Stimulated activated effector memory CD8-positive, alpha-beta T cell treated with anti-CD3 and anti-CD28 coated beads, Interleukin-12 subunit alpha, Interleukin-12 subunit beta, amount 100 ng/mL, for 72 hours (primary cell): ENCODE results near the gene DNAJB13.

Experiments used
- ATAC-seq: fragments of 150-1000 bp; cut with Tn5 transposase; 2 replicates; pipeline ENCODE4 v1.10.0; 2021
- DNase-seq, 2 donors: peaks; one replicate each; pipeline ENCODE4 v3.0.0; 2021 to 2022; ENCODE audit warnings: low spot score in 2 of 2
- H3K27ac Mint-ChIP-seq: one replicate; pipeline ENCODE4 v1.8.0; 2022; ENCODE audit warnings: mild to moderate bottlenecking, mixed read lengths
- H3K36me3 Mint-ChIP-seq: one replicate; pipeline ENCODE4 v1.8.0; 2022; ENCODE audit warnings: mild to moderate bottlenecking, mixed read lengths
- H3K4me1 Mint-ChIP-seq: one replicate; pipeline ENCODE4 v1.8.0; 2022; ENCODE audit warnings: mixed read lengths
- H3K4me3 Mint-ChIP-seq: one replicate; pipeline ENCODE4 v1.8.0; 2022; ENCODE audit warnings: mild to moderate bottlenecking, mixed read lengths
- H3K9me3 Mint-ChIP-seq: one replicate; pipeline ENCODE4 v1.8.0; 2022; ENCODE audit warnings: mixed read lengths

The DNAJB13 gene

GRCh38 chr11:73997120-73997770 is 46.4 kb downstream of the DNAJB13 start:
- no peak for DNase-seq
- no peaks in the 10 kb centered on the region for H3K9me3 Mint-ChIP-seq
- peaks cover 68% of the 10 kb centered on the region for H3K4me1 Mint-ChIP-seq
- H3K27ac Mint-ChIP-seq = peak overlapping the region; percentile 99
- H3K4me3 Mint-ChIP-seq = peak overlapping the region; percentile 8
- H3K36me3 Mint-ChIP-seq = peaks cover 13% of the 10 kb centered on the region
- ATAC-seq = no peak

- H3K4me1 Mint-ChIP-seq = peaks cover 72% of the 10 kb centered on the region
- ATAC-seq = no peak
Measured at GRCh38 chr11:73998846-73999575, 48.2 kb downstream of the DNAJB13 start.

DNA sequence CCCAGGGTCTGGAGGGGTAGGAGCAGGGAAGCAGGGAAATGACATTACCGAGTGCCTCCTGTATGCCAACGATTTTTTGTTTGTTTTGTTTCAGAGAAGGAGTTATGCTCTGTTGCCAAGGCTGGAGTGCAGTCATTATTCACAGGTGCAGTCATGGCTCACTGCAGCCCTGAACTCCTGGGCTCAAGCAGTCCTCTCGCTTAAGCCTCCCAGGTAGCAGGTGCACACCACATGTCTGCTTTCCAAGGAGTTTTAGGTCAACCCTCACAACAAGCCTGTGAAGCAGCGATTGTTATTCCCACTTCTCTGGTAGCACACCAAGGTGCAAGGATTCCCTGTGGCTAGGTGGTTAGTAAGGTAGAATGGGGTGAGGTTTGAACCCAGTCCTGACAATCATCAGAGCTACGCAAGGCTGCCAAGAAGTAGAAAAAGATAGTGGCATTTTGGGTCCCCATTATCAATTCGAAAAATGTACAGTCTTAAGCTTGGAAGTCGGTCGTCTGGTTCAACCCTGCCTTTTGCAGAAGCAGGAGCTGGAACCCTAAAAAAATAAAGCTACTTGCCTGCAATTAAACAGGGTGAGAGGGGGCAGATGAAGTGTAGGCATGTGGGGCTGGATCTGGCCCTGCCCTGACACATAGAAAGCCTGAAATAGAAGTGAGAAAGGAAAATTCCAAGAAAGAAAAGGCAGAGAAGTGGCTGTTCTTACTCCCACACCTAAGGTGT is 48.9 kb downstream of the DNAJB13 start:
- peak overlapping the region; percentile 32 for H3K4me3 Mint-ChIP-seq
- peak overlapping the region; percentile 85 for H3K27ac Mint-ChIP-seq
- H3K36me3 Mint-ChIP-seq = peaks cover 13% of the 10 kb centered on the region
- H3K9me3 Mint-ChIP-seq = no peaks in the 10 kb centered on the region
- DNase-seq (no peak), ATAC-seq (no peak)
- H3K4me1 Mint-ChIP-seq = peaks cover 77% of the 10 kb centered on the region

More at GRCh38 chr11:73998846-73999575, 48.2 kb downstream of the DNAJB13 start:
- DNase-seq = no peak
- H3K27ac Mint-ChIP-seq = peak overlapping the region; percentile 99
- H3K36me3 Mint-ChIP-seq = peaks cover 13% of the 10 kb centered on the region
- H3K4me3 Mint-ChIP-seq = peak overlapping the region; percentile 32
- no peaks in the 10 kb centered on the region for H3K9me3 Mint-ChIP-seq

DNA sequence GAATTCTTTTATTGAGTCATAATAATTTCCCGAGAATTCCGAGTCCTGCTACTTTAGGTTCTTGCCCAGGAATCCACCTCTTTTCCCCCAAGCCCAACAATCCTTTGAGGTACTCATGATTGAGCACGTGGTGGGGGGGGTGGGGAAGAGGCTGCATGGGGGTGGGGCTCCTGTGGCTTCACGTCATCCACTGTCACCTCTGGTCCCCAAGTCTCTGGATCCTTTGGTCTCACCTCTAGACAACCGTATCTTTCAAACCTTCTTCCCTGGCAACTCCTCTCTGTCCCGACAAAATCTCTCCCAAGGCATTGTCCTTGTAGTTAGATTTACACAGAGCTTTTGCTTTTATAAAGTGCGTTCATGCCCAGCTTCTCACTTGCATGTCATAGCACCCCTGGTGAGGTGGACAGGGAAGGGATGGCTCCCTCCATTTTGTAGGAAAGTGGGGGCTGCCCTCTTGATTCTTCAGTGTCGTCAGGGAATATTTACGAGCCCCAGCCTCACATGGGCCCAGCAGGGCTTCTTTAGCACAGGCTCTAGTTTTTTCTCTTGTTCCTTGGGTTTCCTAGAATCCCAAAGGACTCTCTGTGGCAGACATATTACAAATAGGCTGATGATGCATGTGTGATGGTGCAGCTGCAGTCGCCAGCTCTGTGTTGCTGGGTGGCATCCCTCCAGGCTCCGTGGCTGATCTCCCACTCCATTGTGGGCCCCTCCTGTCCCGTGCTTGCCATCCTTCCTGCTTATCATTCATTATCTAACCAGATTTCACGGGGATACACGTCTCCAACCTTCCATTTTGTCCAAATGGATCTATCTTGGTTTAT is 49.7 kb downstream of the DNAJB13 start:
- peaks cover 10% of the 10 kb centered on the region for H3K36me3 Mint-ChIP-seq
- H3K9me3 Mint-ChIP-seq = no peaks in the 10 kb centered on the region
- ATAC-seq (no peak), DNase-seq (no peak)
- H3K27ac Mint-ChIP-seq = peak overlapping the region; percentile 88
- H3K4me3 Mint-ChIP-seq = peak overlapping the region; percentile 32
- peaks cover 77% of the 10 kb centered on the region for H3K4me1 Mint-ChIP-seq

- no peak overlapping the region for H3K4me3 Mint-ChIP-seq
- ATAC-seq = no peak
- DNase-seq = no peak
- peaks cover 79% of the 10 kb centered on the region for H3K4me1 Mint-ChIP-seq
- peaks cover 6% of the 10 kb centered on the region for H3K36me3 Mint-ChIP-seq
- peak overlapping the region; percentile 88 for H3K27ac Mint-ChIP-seq
- H3K9me3 Mint-ChIP-seq = no peaks in the 10 kb centered on the region
Measured at GRCh38 chr11:74001822-74002286, 51.0 kb downstream of the DNAJB13 start.

DNA sequence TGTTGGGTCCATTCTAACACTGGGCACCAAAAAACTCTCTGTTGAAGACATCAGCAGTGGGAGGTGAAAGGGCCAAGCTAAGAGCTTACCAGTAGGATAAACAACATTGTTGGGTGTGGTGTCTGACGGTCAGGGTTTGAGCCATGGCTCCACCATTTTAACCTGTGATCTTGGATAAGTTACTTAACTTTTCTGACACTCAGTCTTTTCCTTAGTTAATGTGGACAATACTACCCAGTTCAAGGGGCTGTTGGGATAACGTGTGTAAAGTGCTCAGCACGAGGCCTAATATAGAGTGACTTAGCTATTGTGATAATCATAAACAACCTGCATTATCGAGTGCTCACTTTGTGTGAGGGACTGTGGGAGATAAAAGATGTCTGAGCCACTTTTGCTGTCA is 52.0 kb downstream of the DNAJB13 start:
- no peaks in the 10 kb centered on the region for H3K9me3 Mint-ChIP-seq
- H3K4me3 Mint-ChIP-seq = no peak overlapping the region
- H3K27ac Mint-ChIP-seq = peak overlapping the region; percentile 88
- H3K36me3 Mint-ChIP-seq = peaks cover 6% of the 10 kb centered on the region
- H3K4me1 Mint-ChIP-seq = peaks cover 72% of the 10 kb centered on the region
- DNase-seq (no peak), ATAC-seq (no peak)

- peaks cover 80% of the 10 kb centered on the region for H3K4me1 Mint-ChIP-seq
- peak overlapping the region; percentile 50 for H3K27ac Mint-ChIP-seq
- no peaks in the 10 kb centered on the region for H3K9me3 Mint-ChIP-seq
- ATAC-seq (no peak), DNase-seq (no peak)
- peaks cover 6% of the 10 kb centered on the region for H3K36me3 Mint-ChIP-seq
- no peak overlapping the region for H3K4me3 Mint-ChIP-seq
Measured at GRCh38 chr11:74004046-74004695, 53.3 kb downstream of the DNAJB13 start.

DNA sequence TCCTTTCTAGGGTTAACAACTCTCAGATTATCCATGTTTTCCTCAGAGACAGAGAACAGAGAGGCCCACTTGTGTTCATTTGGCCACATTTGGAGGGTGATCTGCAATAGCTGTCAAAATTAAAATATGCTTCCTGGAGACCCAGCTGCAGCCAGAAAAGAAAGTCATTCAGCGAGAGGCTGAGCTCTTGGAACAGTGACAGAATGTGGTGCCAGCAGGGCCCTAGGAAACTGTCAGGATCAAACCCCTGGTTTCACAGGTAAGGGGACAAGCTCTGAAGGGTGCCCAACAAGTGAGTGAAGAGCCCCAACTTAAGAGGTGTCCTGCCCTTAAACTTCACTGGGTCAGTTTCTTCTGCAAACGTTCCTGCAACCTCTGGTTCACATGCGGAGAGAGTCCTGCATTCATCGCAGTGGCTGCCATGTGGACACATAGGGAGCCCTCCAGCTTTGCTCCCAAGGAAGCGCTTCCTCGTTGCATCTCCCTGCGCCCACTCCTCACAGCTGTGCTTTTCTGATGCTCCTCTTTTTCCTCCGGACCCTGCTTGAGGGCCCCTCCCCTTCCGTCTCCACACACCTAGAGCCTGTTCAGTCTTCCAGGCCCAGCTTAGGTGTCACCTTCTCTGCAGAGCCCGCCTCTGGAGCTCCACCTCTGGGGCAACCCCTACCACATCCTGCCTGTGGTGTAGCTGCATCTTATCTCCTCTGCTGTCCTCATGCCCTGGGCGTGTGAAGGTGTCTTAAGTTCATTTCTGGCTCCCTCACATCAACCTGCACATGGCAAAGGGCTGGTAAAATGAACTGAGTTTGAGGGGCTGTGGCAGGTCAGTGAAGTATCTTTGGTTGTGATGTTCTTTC is 54.2 kb downstream of the DNAJB13 start:
- no peaks in the 10 kb centered on the region for H3K9me3 Mint-ChIP-seq
- peak overlapping the region; percentile 64 for H3K4me3 Mint-ChIP-seq
- ATAC-seq = peak; percentile 99
- peaks cover 6% of the 10 kb centered on the region for H3K36me3 Mint-ChIP-seq
- peaks cover 78% of the 10 kb centered on the region for H3K4me1 Mint-ChIP-seq
- peak; percentile 49 to 76 for DNase-seq
- H3K27ac Mint-ChIP-seq = peak overlapping the region; percentile 92

DNA sequence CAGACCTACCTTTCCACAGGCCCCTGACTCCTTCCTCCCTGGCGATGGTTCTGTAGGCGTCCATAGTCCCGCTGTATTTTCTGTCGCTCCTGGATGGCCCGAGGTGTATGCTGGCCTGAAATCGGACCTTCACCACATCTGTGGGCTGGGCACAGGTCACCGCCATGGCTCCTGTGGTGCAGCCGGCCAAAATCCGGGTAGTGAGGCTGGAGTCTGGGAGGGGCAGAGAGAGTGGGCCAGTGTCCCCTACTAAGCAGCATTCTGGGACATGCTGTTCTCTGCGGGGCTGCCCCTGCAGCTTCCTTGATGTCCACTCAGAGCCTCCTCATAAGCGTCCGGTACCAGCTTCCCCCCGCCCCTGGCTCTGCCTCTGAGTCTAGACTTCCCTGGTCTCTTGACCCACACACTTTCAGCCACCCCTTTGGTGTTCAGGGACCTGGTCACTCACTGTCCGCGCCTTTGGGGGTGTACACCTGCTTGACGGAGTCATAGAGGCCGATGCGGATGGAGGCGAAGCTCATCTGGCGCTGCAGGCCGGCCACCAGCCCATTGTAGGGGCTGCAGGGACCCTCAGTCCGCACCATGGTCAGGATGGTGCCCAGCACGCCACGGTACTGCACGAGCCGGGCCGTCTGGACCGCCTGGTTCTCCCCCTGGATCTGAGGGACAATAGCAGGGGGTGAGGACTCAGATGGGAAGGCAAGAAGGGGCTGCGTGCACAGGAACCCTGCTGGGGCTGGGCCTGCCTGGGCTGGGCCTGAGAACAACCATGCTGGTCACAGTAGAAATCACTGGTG is 55.1 kb downstream of the DNAJB13 start:
- Mint-ChIP-seq H3K27ac (peak overlapping the region; percentile 92), H3K4me3 (peak overlapping the region; percentile 64)
- no peak for ATAC-seq

GRCh38 chr11:74006743-74007304 is 56.0 kb downstream of the DNAJB13 start:
- no peak for ATAC-seq
- no peak for DNase-seq
- Mint-ChIP-seq H3K4me1 (peaks cover 78% of the 10 kb centered on the region), H3K36me3 (peaks cover 9% of the 10 kb centered on the region), H3K4me3 (no peak overlapping the region), H3K9me3 (no peaks in the 10 kb centered on the region), H3K27ac (peak overlapping the region; percentile 92)

More for the DNA sequence above, 55.1 kb downstream of the DNAJB13 start:
- Mint-ChIP-seq H3K9me3 (no peaks in the 10 kb centered on the region), H3K36me3 (peaks cover 6% of the 10 kb centered on the region), H3K4me1 (peaks cover 78% of the 10 kb centered on the region)
- no peak for DNase-seq

GRCh38 chr11:74007691-74008372 is 57.0 kb downstream of the DNAJB13 start:
- H3K4me3 Mint-ChIP-seq = no peak overlapping the region
- ATAC-seq = no peak
- H3K9me3 Mint-ChIP-seq = no peaks in the 10 kb centered on the region
- peak overlapping the region; percentile 32 for H3K27ac Mint-ChIP-seq
- DNase-seq = no peak
- H3K36me3 Mint-ChIP-seq = peaks cover 15% of the 10 kb centered on the region
- H3K4me1 Mint-ChIP-seq = peaks cover 74% of the 10 kb centered on the region

- Mint-ChIP-seq H3K4me3 (peak within 1 kb of the TSS; percentile 47), H3K9me3 (no peaks in the 10 kb centered on the region), H3K36me3 (peaks cover 15% of the 10 kb centered on the region), H3K27ac (peak within 1 kb of the TSS; percentile 96), H3K4me1 (peaks cover 68% of the 10 kb centered on the region)
- no peak for DNase-seq
- ATAC-seq = no peak
Measured at GRCh38 chr11:74008373-74009229, 57.8 kb downstream of the DNAJB13 start, which contains the start of gene UCP3. Gene UCP3 (minus strand): TSS chr11:74009085. CDS start chr11:74007042, 2,043 bp downstream.
